Activated T-cell treated with anti-CD3 and anti-CD28 coated beads, Interleukin-2, amount 50 U/mL, for 24 hours (primary cell): Measurements from ENCODE around the gene CHST9.

Experiments
- DNase-seq: peaks from one replicate; pipeline ENCODE4 v3.0.0-alpha.2; 2020
- H3K27ac Mint-ChIP-seq: 2 replicates; pipeline ENCODE4 v1.8.0; 2020; ENCODE audit warnings: mild to moderate bottlenecking, mixed read lengths
- H3K27me3 Mint-ChIP-seq: 2 replicates; pipeline ENCODE4 v1.8.0; 2020; ENCODE audit warnings: mixed read lengths
- H3K36me3 Mint-ChIP-seq: 2 replicates; pipeline ENCODE4 v1.8.0; 2020; ENCODE audit warnings: low read depth, mixed read lengths
- H3K4me1 Mint-ChIP-seq: 2 replicates; pipeline ENCODE4 v1.8.0; 2020; ENCODE audit warnings: low read depth, mixed read lengths
- H3K4me3 Mint-ChIP-seq: 2 replicates; pipeline ENCODE4 v1.8.0; 2020; ENCODE audit warnings: mild to moderate bottlenecking, moderate library complexity, mixed read lengths
- H3K9me3 Mint-ChIP-seq: 2 replicates; pipeline ENCODE4 v1.8.0; 2020; ENCODE audit warnings: mixed read lengths

CHST9 gene

DNA sequence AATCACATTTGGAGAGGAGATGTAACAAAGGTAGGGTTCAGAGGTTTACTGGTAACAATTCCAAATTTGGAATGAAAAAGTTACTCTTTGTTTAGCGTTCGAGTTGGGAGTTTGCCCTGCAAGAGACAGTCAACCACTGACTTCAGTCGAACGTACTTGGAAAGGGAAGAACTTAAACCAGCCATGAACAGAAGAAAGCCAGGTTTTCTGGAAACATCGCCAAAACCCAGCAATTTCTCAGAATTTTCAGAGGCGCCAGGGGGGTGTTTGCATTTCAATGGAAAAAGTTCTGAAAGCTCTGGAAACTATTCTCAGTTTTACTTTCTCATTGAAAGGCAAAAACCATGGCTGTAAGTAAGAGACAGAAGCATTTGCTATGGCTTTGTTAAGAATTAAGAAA lies 291.1 kb downstream of the CHST9 start:
- Mint-ChIP-seq H3K27ac (no peak overlapping the region), H3K4me1 (no peaks in the 10 kb centered on the region), H3K27me3 (no peaks in the 10 kb centered on the region), H3K9me3 (peaks cover 2% of the 10 kb centered on the region), H3K4me3 (no peak overlapping the region), H3K36me3 (no peaks in the 10 kb centered on the region)
- no peak for DNase-seq

DNA sequence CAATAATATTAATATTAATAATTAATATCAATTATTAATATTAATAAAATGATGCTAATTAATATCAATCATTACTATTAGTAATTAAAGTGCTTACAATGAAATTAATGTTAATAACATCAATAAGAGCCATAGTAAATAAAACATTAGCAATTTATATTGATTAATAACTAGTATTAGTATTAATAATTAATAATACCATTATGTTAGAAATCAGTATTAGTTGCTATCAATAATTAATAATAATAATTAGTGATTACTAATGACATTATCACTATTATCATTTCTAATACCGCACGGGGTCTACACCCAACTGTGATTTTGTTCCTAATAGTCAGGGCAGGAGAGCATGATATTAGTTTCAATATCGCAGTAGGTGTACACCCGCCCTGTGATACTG lies 296.8 kb downstream of the CHST9 start:
- H3K4me3 Mint-ChIP-seq: no peak overlapping the region
- no peak overlapping the region for H3K27ac Mint-ChIP-seq
- no peaks in the 10 kb centered on the region for H3K4me1 Mint-ChIP-seq
- DNase-seq: no peak
- H3K27me3 Mint-ChIP-seq: no peaks in the 10 kb centered on the region
- no peaks in the 10 kb centered on the region for H3K36me3 Mint-ChIP-seq
- no peaks in the 10 kb centered on the region for H3K9me3 Mint-ChIP-seq

DNA sequence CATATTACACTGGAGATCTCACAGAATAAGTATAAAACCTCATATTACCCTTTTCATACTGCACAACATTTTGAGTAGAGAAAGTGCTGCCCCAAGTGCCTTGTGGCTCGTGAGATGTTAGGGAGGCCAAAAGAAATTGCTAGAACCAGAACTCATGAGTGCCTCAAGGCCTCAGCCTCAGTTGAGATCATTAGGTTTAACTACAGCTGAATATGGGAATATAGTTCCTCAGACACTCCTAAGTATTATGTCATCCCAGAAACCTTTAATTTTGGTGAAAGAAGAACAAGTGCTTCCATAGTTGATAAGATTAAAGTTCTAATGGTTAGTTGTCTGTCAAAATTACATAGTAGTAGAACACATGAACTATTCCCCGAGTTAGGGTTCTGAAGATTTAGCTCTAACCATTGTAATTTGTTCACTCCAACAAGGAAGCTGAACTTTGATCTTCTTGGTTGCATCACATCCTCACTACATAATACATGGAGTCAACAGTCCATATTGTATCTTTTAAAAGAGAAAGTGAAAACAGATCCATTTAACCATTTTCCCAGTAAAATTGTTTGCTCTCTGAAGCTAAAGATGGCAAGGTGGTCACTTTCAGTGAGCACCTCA lies 310.0 kb downstream of the CHST9 start:
- no peak overlapping the region for H3K27ac Mint-ChIP-seq
- no peaks in the 10 kb centered on the region for H3K4me1 Mint-ChIP-seq
- no peak overlapping the region for H3K4me3 Mint-ChIP-seq
- no peaks in the 10 kb centered on the region for H3K36me3 Mint-ChIP-seq
- H3K27me3 Mint-ChIP-seq: no peaks in the 10 kb centered on the region
- peaks cover 3% of the 10 kb centered on the region for H3K9me3 Mint-ChIP-seq
- DNase-seq: no peak

DNA sequence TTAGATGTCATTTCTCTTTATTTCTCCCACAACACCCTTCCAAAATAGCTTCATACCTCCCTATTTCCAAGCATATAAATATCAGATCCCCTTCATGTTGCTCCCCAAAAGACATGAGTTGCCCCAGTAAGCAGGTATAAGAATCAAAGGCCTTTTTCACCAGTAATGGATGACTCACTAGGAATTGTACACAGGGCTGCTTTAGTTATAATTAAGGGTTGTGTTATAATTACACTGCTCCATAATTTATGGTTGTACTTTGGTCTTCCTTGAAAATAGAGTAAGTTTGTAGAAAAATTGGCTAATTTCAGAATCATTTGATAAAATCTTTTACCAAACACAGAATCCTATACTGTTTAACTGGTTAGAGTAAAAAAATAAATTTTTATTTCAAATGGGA lies 310.8 kb downstream of the CHST9 start:
- H3K4me1 Mint-ChIP-seq: no peaks in the 10 kb centered on the region

DNA sequence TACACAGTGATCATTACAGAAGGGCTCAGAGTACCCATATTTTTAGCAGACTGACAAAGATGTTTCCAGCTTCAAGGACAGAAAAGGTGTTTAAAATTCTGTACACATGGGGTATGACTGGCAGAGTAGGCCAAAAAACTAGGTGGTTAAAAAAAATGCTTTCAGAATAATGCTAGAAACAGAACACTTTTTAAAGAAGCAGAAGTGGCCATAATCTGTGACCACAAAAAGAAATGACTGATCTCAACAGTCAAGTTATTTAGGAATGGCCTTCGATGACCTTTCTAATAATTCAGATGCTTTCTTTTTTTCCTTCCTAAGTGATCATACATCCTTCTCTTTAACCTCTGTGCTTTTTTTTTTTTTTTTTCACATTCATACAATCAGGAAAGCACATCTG lies 315.5 kb downstream of the CHST9 start:
- DNase-seq: no peak
- Mint-ChIP-seq H3K27me3 (peaks cover 5% of the 10 kb centered on the region), H3K4me1 (no peaks in the 10 kb centered on the region), H3K27ac (no peak overlapping the region), H3K4me3 (no peak overlapping the region), H3K9me3 (no peaks in the 10 kb centered on the region), H3K36me3 (no peaks in the 10 kb centered on the region)

More for the DNA sequence above, 310.8 kb downstream of the CHST9 start:
- Mint-ChIP-seq H3K9me3 (peaks cover 3% of the 10 kb centered on the region), H3K36me3 (no peaks in the 10 kb centered on the region), H3K27me3 (no peaks in the 10 kb centered on the region), H3K27ac (no peak overlapping the region), H3K4me3 (no peak overlapping the region)
- no peak for DNase-seq

DNA sequence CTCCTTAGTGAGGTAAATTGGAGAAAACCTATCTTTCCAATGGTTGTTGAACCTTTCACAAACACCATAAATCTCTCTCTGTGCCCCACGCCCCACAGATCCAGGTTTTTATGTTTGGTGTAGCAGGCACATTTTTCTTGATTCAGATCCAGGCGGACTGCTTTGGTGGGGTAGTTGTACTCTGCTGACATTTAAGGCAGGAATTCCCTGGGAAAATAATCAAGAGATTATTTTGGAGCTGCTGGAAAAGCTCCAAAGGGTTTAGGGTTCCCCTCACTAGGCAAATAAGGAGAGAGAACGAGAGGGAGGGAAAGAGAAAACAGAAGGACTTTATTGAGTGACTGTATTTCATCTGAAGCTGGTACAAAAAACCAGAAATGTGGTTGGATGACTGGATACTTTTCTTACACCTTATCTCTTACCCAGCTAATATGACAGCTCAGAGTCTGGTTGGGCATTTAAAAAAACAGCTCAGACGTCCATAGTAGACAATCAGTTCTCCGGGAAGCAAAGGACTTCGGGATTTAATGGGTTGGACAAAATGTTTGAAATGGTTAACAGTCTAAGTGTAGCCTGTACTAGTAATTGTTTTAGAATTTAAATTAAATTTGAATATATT lies 316.0 kb downstream of the CHST9 start:
- no peak overlapping the region for H3K27ac Mint-ChIP-seq
- H3K4me1 Mint-ChIP-seq: no peaks in the 10 kb centered on the region
- H3K27me3 Mint-ChIP-seq: peaks cover 10% of the 10 kb centered on the region
- H3K4me3 Mint-ChIP-seq: no peak overlapping the region
- H3K9me3 Mint-ChIP-seq: no peaks in the 10 kb centered on the region
- no peaks in the 10 kb centered on the region for H3K36me3 Mint-ChIP-seq
- DNase-seq: no peak

DNA sequence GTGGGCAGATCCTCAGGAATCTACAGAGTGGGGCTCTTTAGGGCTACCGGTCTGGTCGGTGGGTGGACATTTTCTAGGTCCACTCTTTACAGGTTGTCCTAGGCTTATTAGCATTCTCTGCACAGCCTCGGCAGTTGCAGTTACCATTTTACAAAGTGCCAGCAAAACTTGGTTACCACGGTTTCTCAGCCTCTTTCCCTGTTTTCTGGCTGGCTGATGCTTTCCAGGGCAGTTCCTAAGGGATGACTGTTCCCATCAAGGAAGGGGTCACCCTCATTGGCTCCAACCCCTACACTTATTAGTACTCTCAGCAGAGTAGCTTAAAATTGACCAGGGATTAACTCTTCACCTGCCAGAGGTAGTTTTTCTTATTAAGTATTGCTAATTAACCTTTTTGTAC lies 317.6 kb downstream of the CHST9 start:
- no peak overlapping the region for H3K4me3 Mint-ChIP-seq
- H3K27ac Mint-ChIP-seq: no peak overlapping the region
- no peaks in the 10 kb centered on the region for H3K36me3 Mint-ChIP-seq
- DNase-seq: no peak
- H3K4me1 Mint-ChIP-seq: no peaks in the 10 kb centered on the region
- H3K9me3 Mint-ChIP-seq: no peaks in the 10 kb centered on the region
- peaks cover 18% of the 10 kb centered on the region for H3K27me3 Mint-ChIP-seq

DNA sequence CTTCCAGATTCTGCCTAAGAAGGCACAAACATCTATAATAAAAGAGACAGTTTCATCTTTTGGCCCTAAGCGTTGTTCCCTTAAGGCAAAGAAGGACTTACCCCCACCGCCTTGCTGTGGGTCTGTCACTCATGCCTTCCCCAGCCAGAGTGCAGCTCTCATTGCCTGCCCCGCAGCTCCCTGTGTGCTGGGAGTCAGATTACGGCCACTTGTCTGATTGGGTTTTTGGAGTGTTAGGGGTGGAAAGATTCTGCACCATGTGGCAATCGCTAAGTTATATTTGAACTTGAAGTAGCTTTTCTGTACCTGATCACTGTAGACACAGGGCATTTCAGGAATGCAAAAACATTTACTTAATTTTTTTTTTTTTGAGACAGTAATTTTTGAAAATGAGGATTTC lies 319.6 kb downstream of the CHST9 start, which contains the start of gene AQP4:
Gene AQP4 (minus strand): TSS at position 151 of the 400 bp plus-strand sequence. CDS start 18 bp downstream, at position 133.
- H3K4me3 Mint-ChIP-seq: no peak within 1 kb of the TSS
- DNase-seq: no peak
- H3K36me3 Mint-ChIP-seq: no peaks in the 10 kb centered on the region
- no peaks in the 10 kb centered on the region for H3K9me3 Mint-ChIP-seq
- peaks cover 22% of the 10 kb centered on the region for H3K27me3 Mint-ChIP-seq
- no peak within 1 kb of the TSS for H3K27ac Mint-ChIP-seq
- H3K4me1 Mint-ChIP-seq: no peaks in the 10 kb centered on the region

DNA sequence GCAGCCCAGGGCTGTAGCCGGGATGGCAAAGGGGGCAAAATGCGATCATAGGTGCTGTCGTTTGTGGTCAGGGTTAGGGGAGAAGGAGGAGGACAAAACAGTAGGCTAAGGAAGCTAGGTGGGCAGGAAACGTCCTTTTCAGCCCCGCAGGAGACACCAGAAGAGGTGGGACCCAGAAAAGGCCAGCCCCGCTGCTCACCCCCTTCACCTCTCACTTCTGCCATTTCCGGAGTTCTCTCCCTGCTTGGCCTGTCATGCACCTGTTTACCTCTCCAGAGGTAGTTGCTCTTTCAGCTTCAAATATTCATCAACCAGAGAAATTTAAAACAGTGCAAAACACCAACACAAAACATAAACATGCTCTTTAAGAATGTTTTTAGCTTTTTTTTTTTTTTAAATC lies 320.4 kb downstream of the CHST9 start:
- DNase-seq: no peak
- Mint-ChIP-seq H3K27ac (no peak overlapping the region), H3K4me3 (no peak overlapping the region), H3K4me1 (no peaks in the 10 kb centered on the region), H3K36me3 (no peaks in the 10 kb centered on the region), H3K9me3 (no peaks in the 10 kb centered on the region), H3K27me3 (peaks cover 22% of the 10 kb centered on the region)

DNA sequence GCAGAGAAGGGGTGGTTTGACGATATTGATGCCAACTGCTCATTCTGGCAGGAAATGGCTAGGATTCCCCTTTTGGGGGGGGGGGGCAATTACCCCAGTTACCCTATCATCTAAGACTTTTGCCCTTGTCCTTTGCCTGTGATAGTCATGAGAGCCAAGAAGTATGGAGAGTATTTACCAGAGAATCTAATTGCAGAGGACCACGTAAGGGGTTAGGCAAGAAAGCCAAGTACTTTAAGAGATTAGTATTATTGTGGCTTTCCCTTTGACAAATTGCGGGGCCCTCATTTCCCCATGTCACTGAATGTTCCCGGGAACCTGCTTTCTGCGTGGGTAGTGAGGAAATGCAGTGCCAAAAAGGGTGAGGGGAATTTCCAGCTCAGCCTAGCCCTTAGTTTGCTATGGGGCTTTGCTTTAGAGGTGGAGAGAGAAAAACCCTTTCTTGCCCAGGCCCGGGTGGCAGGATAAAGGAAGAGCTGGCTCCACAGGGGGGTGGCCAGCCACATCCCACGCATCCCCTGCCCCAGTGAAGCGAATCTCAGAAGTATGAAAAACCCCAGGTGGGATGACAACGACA lies 321.1 kb downstream of the CHST9 start:
- no peak for DNase-seq
- Mint-ChIP-seq H3K4me1 (no peaks in the 10 kb centered on the region), H3K36me3 (no peaks in the 10 kb centered on the region), H3K9me3 (no peaks in the 10 kb centered on the region), H3K27ac (no peak overlapping the region), H3K27me3 (peaks cover 22% of the 10 kb centered on the region), H3K4me3 (no peak overlapping the region)

DNA sequence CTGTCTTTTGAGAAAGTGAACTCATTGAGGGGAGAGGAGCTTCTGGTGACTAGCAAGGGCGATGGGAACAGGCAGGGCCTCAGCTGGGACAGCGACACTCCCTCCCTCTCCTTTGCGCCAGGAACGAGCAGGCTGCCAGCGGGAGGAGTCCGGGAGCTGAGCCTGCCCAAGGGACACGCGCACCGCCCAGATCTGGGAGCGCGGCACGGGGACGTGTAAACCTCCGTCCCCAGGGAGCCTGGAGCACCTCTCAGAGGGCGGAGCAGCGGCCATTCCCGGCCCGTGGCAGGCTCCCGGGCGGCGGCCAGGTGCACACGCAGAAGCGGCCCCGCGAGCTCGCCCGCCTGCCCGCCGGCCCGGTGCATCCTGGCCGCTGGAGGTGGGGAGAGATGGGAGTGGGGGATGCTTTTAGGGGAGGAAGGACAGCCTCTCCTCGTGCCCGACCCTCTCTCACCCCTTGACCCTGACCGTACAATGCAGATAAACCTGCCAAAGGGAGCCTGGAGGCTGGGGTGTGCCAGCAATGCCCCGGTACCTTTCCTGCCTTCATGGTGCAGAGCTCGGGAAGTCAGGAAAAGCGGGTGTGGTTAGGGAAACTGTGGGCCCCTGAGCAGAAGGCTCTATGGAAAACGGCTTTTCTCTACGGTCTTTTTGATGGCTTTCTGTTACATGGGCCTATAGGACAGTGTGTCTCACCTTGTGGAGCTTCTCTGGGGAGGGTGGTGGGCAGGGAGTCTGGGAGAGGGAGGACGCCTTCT lies 321.8 kb downstream of the CHST9 start:
- no peak overlapping the region for H3K27ac Mint-ChIP-seq
- H3K36me3 Mint-ChIP-seq: no peaks in the 10 kb centered on the region
- no peak for DNase-seq
- H3K4me3 Mint-ChIP-seq: no peak overlapping the region
- H3K27me3 Mint-ChIP-seq: peaks cover 22% of the 10 kb centered on the region
- H3K4me1 Mint-ChIP-seq: no peaks in the 10 kb centered on the region
- no peaks in the 10 kb centered on the region for H3K9me3 Mint-ChIP-seq

DNA sequence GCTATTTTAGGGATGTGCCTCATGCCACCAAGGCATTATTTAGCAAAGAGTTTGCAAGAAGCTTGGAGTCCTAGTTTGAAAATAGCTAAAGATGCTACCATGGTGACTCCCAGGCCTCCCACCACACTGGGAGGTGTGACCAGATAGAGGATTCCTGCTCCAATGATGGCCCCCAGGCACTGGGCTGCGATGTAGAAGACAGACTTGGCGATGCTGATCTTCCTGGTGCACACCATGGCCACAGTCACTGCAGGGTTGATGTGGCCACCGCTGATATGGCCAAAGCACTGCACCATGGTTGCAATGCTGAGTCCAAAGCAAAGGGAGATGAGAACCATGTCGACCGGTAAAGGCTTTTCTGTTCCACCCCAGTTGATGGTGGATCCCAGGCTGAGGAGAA lies 323.0 kb downstream of the CHST9 start:
- H3K27me3 Mint-ChIP-seq: peaks cover 22% of the 10 kb centered on the region
- H3K27ac Mint-ChIP-seq: no peak overlapping the region
- no peak overlapping the region for H3K4me3 Mint-ChIP-seq
- H3K9me3 Mint-ChIP-seq: no peaks in the 10 kb centered on the region
- H3K36me3 Mint-ChIP-seq: no peaks in the 10 kb centered on the region
- DNase-seq: no peak
- no peaks in the 10 kb centered on the region for H3K4me1 Mint-ChIP-seq
